Thyroid gland (tissue), 4 donors: Measurements from ENCODE around the gene C11orf91. TPM values are rescaled to one million over a fixed set of nuclear protein-coding genes. Genes with fewer than 3 reads are reported as not detected.

Experiments
- DNase-seq, 2 donors: peaks; one replicate each; pipeline ENCODE4 v3.0.0-alpha.2; 2019
- H3K27ac ChIP-seq, 3 donors: fragments of 200-600 bp; sonication (generic); 1 replicate in 2 of 3; 2 replicates in 1 of 3; pipeline ENCODE4 v1.5.1; 2016 to 2019; ENCODE audit warnings: mild to moderate bottlenecking in 1 of 3, moderate library complexity in 1 of 3
- H3K27me3 ChIP-seq: fragments of 200-600 bp; sonication (generic); one replicate; pipeline ENCODE4 v1.5.1; 2019
- H3K36me3 ChIP-seq, 2 donors: fragments of 200-600 bp; sonication (generic); one replicate each; pipeline ENCODE4 v1.5.1; 2016 to 2019
- H3K4me1 ChIP-seq, 2 donors: fragments of 200-600 bp; sonication (generic); one replicate each; pipeline ENCODE4 v1.5.1; 2017 to 2019
- H3K4me3 ChIP-seq, 3 donors: fragments of 200-600 bp; sonication (generic); replicated peaks in 1 of 3; 1 replicate in 2 of 3; 2 replicates in 1 of 3; pipeline ENCODE4 v1.5.1; 2016; ENCODE audit warnings: mild to moderate bottlenecking in 1 of 3
- H3K9me3 ChIP-seq: fragments of 200-600 bp; sonication (generic); one replicate; pipeline ENCODE4 v1.5.1; 2017
- CTCF ChIP-seq, 6 experiments: fragments of 200-600 bp in 3 of 6; fragments of 450-650 bp in 3 of 6; sonication (generic) in 3 of 6; IDR thresholded peaks; one replicate each; pipeline ENCODE4 v1.5.1; 2016 to 2019; ENCODE audit warnings: antibody characterized with exemption in 6 of 6, mild to moderate bottlenecking in 2 of 6, inconsistent platforms in 1 of 6, moderate library complexity in 1 of 6
- POLR2A ChIP-seq, 2 donors: fragments of 450-650 bp; IDR thresholded peaks; one replicate each; pipeline ENCODE4 v1.6.1; 2017; ENCODE audit warnings: antibody characterized with exemption in 2 of 2, mild to moderate bottlenecking in 2 of 2, moderate library complexity in 1 of 2
- WGBS, 2 donors: methylation state at CpG; one replicate each; pipeline ENCODE4 v1.1.5; 2017; 5-methylcytosine and 5-hydroxymethylcytosine counted together
- intact Hi-C: fragments of 100-400 bp; cut with DNase I; formaldehyde crosslinking; loops from one replicate; pipeline ENCODE4 v1.15.1; 2023
- total RNA-seq, 4 donors: library from RNA; depleted of rRNA; stranded (reverse); fragments of >200 nt; gene quantifications; one replicate each; pipeline ENCODE4 v1.2.3, GENCODE V29; 2016

Gene C11orf91
- total RNA-seq, 4 donors from 2014 or later, result not detected

GRCh38 chr11:33658195-33658900 is 42.3 kb downstream of the C11orf91 start:
- intact Hi-C loops, result no loop called here
- 84 to 85% methylated on average over 22 of the region's 22 CpGs for WGBS, 2 donors
- no peak for DNase-seq
- H3K4me1 ChIP-seq, result peaks cover 36 to 50% of the 10 kb centered on the region in 2 donors
- H3K36me3 ChIP-seq, result no peaks in the 10 kb centered on the region
- H3K9me3 ChIP-seq, result no peaks in the 10 kb centered on the region
- TF ChIP-seq POLR2A (IDR thresholded peaks at IDR 0.05) (no peak), CTCF (IDR thresholded peaks at IDR 0.05) (no peak)
- no peaks in the 10 kb centered on the region for H3K27me3 ChIP-seq
- no peak overlapping the region for H3K4me3 ChIP-seq
- H3K27ac ChIP-seq, result peak overlapping the region; percentile 55 to 90 (median 76)

GRCh38 chr11:33657757-33658156 is 42.9 kb downstream of the C11orf91 start:
- intact Hi-C loops, result no loop called here
- TF ChIP-seq POLR2A (IDR thresholded peaks at IDR 0.05) (no peak), CTCF (IDR thresholded peaks at IDR 0.05) (no peak)

GRCh38 chr11:33656768-33657167 is 43.9 kb downstream of the C11orf91 start:
- Histone ChIP-seq H3K9me3 (no peaks in the 10 kb centered on the region), H3K27ac (peak overlapping the region; percentile 76 to 90 (median 76)), H3K27me3 (no peaks in the 10 kb centered on the region), H3K4me1 (peaks cover 32 to 41% of the 10 kb centered on the region in 2 donors), H3K36me3 (no peaks in the 10 kb centered on the region), H3K4me3 (no peak overlapping the region)
- TF ChIP-seq CTCF (IDR thresholded peaks at IDR 0.05) (no peak), POLR2A (IDR thresholded peaks at IDR 0.05) (no peak)
- intact Hi-C loops, result no loop called here
- 76 to 82% methylated on average over 7 of the region's 7 CpGs for WGBS, 2 donors
- DNase-seq, result no peak

More at GRCh38 chr11:33657757-33658156, 42.9 kb downstream of the C11orf91 start:
- 47 to 62% methylated on average over 3 of the region's 3 CpGs for WGBS, 2 donors
- no peak for DNase-seq
- H3K4me1 ChIP-seq, result peaks cover 36 to 50% of the 10 kb centered on the region in 2 donors
- H3K27ac ChIP-seq, result peak overlapping the region; percentile 55 to 90 (median 76)
- H3K36me3 ChIP-seq, result no peaks in the 10 kb centered on the region
- no peaks in the 10 kb centered on the region for H3K27me3 ChIP-seq
- no peaks in the 10 kb centered on the region for H3K9me3 ChIP-seq
- no peak overlapping the region for H3K4me3 ChIP-seq

GRCh38 chr11:33655842-33656600 is 44.6 kb downstream of the C11orf91 start:
- Histone ChIP-seq H3K4me1 (peaks cover 32 to 35% of the 10 kb centered on the region in 2 donors), H3K36me3 (no peaks in the 10 kb centered on the region), H3K27me3 (no peaks in the 10 kb centered on the region), H3K4me3 (no peak overlapping the region), H3K9me3 (no peaks in the 10 kb centered on the region), H3K27ac (peak overlapping the region; percentile 76 to 90 (median 87))
- intact Hi-C loops, result no loop called here
- DNase-seq, result peak; percentile 90
- 48% methylated on average over 11 of the region's 11 CpGs for WGBS, 2 donors
- TF ChIP-seq POLR2A (IDR thresholded peaks at IDR 0.05) (no peak), CTCF (IDR thresholded peaks at IDR 0.05) (no peak)

GRCh38 chr11:33654594-33654993 is 46.0 kb downstream of the C11orf91 start:
- WGBS, 2 donors, result 92 to 95% methylated on average over 6 of the region's 6 CpGs
- DNase-seq, result no peak
- intact Hi-C loops, result no loop called here
- Histone ChIP-seq H3K9me3 (no peaks in the 10 kb centered on the region), H3K4me3 (no peak overlapping the region), H3K36me3 (no peaks in the 10 kb centered on the region), H3K27ac (peak overlapping the region in 1 of 3 donors; percentile 87), H3K27me3 (no peaks in the 10 kb centered on the region), H3K4me1 (peaks cover 32 to 33% of the 10 kb centered on the region in 2 donors)
- TF ChIP-seq CTCF (IDR thresholded peaks at IDR 0.05) (no peak), POLR2A (IDR thresholded peaks at IDR 0.05) (no peak)
